Nephron (organoid): ENCODE measurements around the gene GRM3.

Experiments
- H3K27ac Mint-ChIP-seq, 3 experiments: 2 replicates each; pipeline ENCODE4 v1.8.0; 2020; ENCODE audit warnings: mixed read lengths in 3 of 3, mild to moderate bottlenecking in 2 of 3, moderate library complexity in 1 of 3
- H3K27me3 Mint-ChIP-seq: 2 replicates; pipeline ENCODE4 v1.8.0; 2021; ENCODE audit warnings: low read depth, mild to moderate bottlenecking, moderate library complexity, mixed read lengths
- H3K36me3 Mint-ChIP-seq: 2 replicates; pipeline ENCODE4 v1.8.0; 2020; ENCODE audit warnings: low read depth, mixed read lengths
- H3K4me1 Mint-ChIP-seq: 2 replicates; pipeline ENCODE4 v1.8.0; 2020; ENCODE audit warnings: mixed read lengths
- H3K4me3 Mint-ChIP-seq, 3 experiments: 2 replicates each; pipeline ENCODE4 v1.8.0; 2020; ENCODE audit warnings: mild to moderate bottlenecking in 3 of 3, mixed read lengths in 3 of 3, moderate library complexity in 2 of 3
- H3K9me3 Mint-ChIP-seq: 2 replicates; pipeline ENCODE4 v1.8.0; 2020; ENCODE audit warnings: mixed read lengths
- CTCF ChIP-seq, 3 experiments: fragments of 200-600 bp; sonication (generic); IDR thresholded peaks; one replicate each; pipeline ENCODE4 v1.5.0; 2021; ENCODE audit warnings: antibody characterized with exemption in 3 of 3; ENCODE audit not compliant: unreplicated experiment in 3 of 3

GRM3 gene

GRCh38 chr7:86768394-86768793 lies 124.7 kb downstream of the GRM3 start:
- no peak for TF ChIP-seq CTCF (IDR thresholded peaks at IDR 0.05; ENCODE audit: unreplicated experiment in 3 of 3)
- Mint-ChIP-seq H3K36me3 (no peaks in the 10 kb centered on the region), H3K9me3 (no peaks in the 10 kb centered on the region), H3K27ac (no peak overlapping the region), H3K4me3 (no peak overlapping the region), H3K27me3 (peaks cover 4% of the 10 kb centered on the region), H3K4me1 (no peaks in the 10 kb centered on the region)

GRCh38 chr7:86768967-86769760 lies 125.5 kb downstream of the GRM3 start:
- H3K36me3 Mint-ChIP-seq: no peaks in the 10 kb centered on the region
- no peak for TF ChIP-seq CTCF (IDR thresholded peaks at IDR 0.05; ENCODE audit: unreplicated experiment in 3 of 3)
- H3K4me3 Mint-ChIP-seq: no peak overlapping the region
- no peak overlapping the region for H3K27ac Mint-ChIP-seq
- H3K27me3 Mint-ChIP-seq: no peaks in the 10 kb centered on the region
- H3K9me3 Mint-ChIP-seq: no peaks in the 10 kb centered on the region
- no peaks in the 10 kb centered on the region for H3K4me1 Mint-ChIP-seq

- Mint-ChIP-seq H3K9me3 (no peaks in the 10 kb centered on the region), H3K36me3 (no peaks in the 10 kb centered on the region), H3K27ac (no peak overlapping the region), H3K4me1 (peaks cover 10% of the 10 kb centered on the region), H3K27me3 (no peaks in the 10 kb centered on the region), H3K4me3 (no peak overlapping the region)
- TF ChIP-seq CTCF (IDR thresholded peaks at IDR 0.05; ENCODE audit: unreplicated experiment in 3 of 3): no peak
Measured at GRCh38 chr7:86773309-86773708, 129.6 kb downstream of the GRM3 start.

- Mint-ChIP-seq H3K4me3 (no peak overlapping the region), H3K36me3 (no peaks in the 10 kb centered on the region), H3K9me3 (no peaks in the 10 kb centered on the region), H3K27me3 (no peaks in the 10 kb centered on the region), H3K4me1 (peaks cover 10% of the 10 kb centered on the region), H3K27ac (no peak overlapping the region)
- TF ChIP-seq CTCF (IDR thresholded peaks at IDR 0.05; ENCODE audit: unreplicated experiment in 3 of 3): no peak
Measured at GRCh38 chr7:86775203-86775602, 131.5 kb downstream of the GRM3 start.

- Mint-ChIP-seq H3K27me3 (peaks cover 6% of the 10 kb centered on the region), H3K36me3 (no peaks in the 10 kb centered on the region), H3K27ac (no peak overlapping the region), H3K9me3 (no peaks in the 10 kb centered on the region), H3K4me1 (peaks cover 10% of the 10 kb centered on the region), H3K4me3 (no peak overlapping the region)
- no peak for TF ChIP-seq CTCF (IDR thresholded peaks at IDR 0.05; ENCODE audit: unreplicated experiment in 3 of 3)
Measured at GRCh38 chr7:86776136-86776535, 132.4 kb downstream of the GRM3 start.

GRCh38 chr7:86778271-86778670 lies 134.6 kb downstream of the GRM3 start:
- Mint-ChIP-seq H3K27ac (no peak overlapping the region), H3K4me3 (no peak overlapping the region), H3K36me3 (no peaks in the 10 kb centered on the region), H3K4me1 (peaks cover 16% of the 10 kb centered on the region), H3K27me3 (peaks cover 8% of the 10 kb centered on the region), H3K9me3 (no peaks in the 10 kb centered on the region)
- TF ChIP-seq CTCF (IDR thresholded peaks at IDR 0.05; ENCODE audit: unreplicated experiment in 3 of 3): no peak
